Measurements from ENCODE around the gene RTEL1.
"Not testable (repeated sequence)": the region's sequence is repeated elsewhere in the genome, so short reads cannot be mapped to it uniquely, and the experiment has no call there.

The RTEL1 gene

DNA sequence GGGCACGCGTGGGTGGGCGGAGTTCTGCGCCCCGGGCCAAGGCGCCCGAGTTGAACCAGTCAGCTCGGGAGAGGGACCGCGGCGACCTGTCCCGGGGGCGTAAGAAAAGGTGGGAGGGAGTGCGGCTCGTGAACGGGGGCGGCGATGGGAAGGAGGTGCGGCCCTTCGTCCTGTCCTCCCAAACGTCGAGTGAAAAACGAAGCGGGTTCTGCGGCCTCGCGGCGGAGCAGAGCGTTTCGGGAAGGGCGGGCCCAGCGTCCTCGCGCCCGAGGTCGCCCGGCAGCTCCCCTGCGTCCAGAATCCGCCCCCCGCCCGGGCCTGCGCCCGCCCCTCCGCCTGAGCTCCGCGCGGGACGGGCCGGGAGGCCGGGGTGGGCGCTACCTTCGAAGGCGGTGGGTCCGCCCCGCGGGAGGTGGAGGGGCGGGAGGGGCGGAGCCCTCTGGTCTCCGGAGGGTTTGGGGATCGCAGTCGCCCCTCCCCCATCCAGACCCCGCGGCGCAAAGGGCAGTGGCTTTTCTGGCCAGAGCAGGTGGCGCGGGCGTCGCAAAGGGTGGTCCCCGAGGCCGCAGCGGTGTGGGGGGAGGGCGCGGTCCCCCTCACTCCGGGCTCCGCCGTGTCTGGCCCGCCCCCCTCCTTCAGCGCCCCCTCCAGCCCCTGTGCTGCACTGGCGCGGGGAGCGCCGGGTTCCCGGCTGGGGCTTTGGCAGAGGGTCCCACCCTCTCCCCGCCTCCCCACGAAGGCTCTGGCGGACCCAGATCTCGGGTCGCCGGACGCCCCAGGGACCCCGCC is 5.7 kb upstream of the RTEL1 start:
- DNase-seq: no peak

GRCh38 chr20:63653041-63653973 is 4.8 kb upstream of the RTEL1 start, which contains the start of gene STMN3:
Gene STMN3 (minus strand): TSS chr20:63653424. CDS start chr20:63653345, 79 bp downstream.
- DNase-seq: peak; percentile 60

DNA sequence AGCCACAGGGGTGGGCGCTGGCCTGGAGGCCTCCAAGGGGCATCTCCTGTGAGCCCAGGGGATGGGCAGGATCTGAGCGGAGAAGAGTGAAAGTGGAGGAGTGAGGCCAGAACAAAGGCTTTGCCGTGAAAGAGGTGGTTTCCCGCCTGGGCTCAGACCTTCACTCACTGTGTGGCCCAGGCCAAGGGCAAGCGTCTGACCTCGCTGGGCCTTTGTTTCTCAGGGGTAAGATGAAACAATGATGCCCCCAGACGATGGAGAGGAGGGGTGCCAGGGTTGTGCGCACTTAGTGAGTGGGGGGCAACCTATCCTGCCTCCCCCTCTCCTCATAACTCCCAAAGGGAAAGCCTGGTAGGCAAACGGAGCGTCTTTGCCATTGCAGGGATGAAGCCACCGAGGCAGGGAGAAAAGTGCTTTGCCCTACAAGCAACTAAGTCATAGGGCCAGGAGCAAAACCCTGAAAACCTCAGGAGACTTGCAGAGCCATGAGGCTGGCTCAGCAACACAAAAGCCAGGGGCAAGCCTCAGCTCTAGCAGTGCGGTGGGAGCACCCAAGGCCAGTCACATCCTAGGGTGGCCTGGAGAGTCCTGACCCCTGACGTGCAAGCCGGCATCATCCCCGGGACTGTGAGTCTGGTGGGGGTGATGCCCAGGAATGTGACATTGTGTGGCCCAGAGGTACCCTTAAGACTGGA is 4.0 kb upstream of the RTEL1 start:
- no peak for DNase-seq

DNA sequence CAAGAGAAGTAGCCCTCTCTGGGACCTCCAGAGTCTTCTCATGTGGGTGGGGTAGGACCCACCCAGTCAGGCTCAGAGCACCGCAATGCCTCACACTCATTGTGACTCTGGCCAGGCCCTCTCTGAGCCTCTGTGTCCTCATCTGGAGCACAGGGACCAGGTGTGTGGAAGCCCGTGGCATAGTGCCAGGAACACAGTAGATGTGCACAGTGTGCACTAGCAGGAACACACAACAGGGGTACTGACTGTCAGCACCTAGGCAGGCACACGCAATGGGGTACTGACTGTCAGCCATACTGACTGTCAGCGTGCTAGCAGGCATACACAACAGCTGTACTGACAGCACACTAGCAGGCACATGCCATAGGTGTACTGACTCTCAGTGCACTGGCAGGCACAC is 2.9 kb upstream of the RTEL1 start:
- DNase-seq: no peak

DNA sequence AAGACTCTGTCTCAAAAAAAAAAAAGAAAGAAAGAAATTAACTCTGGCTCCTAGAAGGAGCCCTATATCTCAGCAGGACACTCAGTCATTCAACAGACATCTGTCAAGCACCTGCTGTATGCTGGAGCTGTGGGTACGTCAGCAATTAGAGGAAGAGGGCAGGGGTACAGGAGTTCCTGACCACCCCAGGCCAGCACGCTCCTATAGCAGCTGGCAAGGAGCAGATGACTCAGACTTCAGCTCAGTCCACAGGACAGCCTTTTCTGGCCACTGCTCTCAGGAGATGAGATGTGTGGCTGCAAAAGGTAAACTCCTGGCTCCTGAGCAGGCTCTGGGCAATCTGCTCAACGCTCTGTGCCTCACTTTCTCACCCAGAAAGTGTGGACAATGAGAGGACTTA is 1.7 kb upstream of the RTEL1 start:
- DNase-seq: no peak

- no peak for DNase-seq
Measured at GRCh38 chr20:63657260-63657936, 714 bp upstream of the RTEL1 start.

DNA sequence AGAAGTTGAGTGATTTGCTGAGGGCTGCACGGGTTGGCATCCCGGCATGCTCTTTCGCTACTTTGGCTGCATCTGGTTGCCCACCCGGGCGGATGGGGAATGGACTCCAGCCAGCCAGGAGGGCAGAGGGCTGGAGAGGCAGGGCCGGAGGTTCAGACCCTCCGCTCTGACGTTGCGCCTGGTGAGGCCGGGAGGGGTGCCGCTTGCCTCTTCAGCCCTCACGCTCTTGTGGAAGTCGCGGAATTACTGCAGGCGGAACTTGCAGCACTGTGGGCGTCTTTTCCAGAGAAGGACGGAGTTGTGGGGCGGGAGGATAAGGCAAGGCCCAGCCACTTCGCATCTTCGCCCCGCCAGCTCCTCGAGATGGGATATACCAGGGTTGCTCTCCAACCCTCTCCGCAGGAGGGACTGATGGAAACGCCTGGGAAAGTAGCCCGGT is 656 bp downstream of the RTEL1 start:
- DNase-seq: no peak

GRCh38 chr20:63659370-63659769 is 1.3 kb downstream of the RTEL1 start:
- no peak for DNase-seq

DNA sequence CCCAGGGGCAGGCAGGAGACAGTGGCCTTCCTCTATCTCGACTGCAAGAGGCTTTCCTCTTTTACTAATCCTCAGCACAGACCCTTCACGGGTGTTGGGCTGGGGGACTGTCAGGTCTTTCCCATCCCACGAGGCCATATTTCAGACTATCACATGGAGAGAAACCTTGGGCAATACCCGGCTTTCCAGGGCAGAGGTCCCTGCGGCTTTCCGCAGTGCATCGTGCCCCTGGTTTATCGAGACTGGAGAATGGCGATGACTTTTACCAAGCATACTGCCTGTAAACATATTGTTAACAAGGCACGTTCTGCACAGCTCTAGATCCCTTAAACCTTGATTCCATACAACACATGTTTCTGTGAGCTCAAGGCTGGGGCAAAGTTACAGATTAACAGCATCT is 2.1 kb downstream of the RTEL1 start:
- DNase-seq: not testable (repeated sequence)

- DNase-seq: no peak
Measured at GRCh38 chr20:63660622-63661021, 2.5 kb downstream of the RTEL1 start.

- no peak for DNase-seq
Measured at GRCh38 chr20:63661108-63661507, 3.0 kb downstream of the RTEL1 start.

- DNase-seq: no peak
Measured at GRCh38 chr20:63661959-63662812, 4.1 kb downstream of the RTEL1 start.

GRCh38 chr20:63662813-63663189 is 4.7 kb downstream of the RTEL1 start:
- DNase-seq: no peak

- no peak for DNase-seq
Measured at GRCh38 chr20:63663332-63664066, 5.4 kb downstream of the RTEL1 start.

- DNase-seq: no peak
Measured at GRCh38 chr20:63664143-63664851, 6.2 kb downstream of the RTEL1 start.

GRCh38 chr20:63664861-63665594 is 6.9 kb downstream of the RTEL1 start:
- no peak for DNase-seq

DNA sequence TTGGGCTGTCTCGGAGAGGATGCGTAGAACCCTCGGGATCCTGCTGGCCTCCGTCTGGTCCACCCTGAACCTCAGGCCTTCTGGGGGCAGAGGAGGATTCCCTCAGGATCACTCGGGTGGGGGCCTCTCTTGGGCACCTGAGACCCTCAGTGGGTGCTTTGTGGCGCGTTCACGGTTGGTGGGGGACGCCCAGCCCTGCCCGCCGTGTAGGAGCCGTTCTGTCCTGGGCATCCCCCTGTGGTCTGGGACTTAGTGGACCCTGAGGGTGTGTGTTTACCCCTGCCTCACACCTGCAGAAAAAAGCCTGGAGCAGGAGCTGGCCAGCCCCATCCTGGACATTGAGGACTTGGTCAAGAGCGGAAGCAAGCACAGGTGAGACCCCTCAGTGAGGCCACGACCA is 7.6 kb downstream of the RTEL1 start:
- DNase-seq: no peak

GRCh38 chr20:63667858-63668257 is 9.7 kb downstream of the RTEL1 start:
- no peak for DNase-seq

GRCh38 chr20:63668351-63668750 is 10.2 kb downstream of the RTEL1 start:
- no peak for DNase-seq
